Renal cortex interstitium (tissue), 3 donors: ENCODE measurements around the gene UBA6. TPM values are rescaled to one million over a fixed set of nuclear protein-coding genes. Genes with fewer than 3 reads are reported as not detected.

Experiments
- polyA plus RNA-seq, 3 donors: library from polyadenylated mRNA; unstranded; fragments of 120-200 nt; gene quantifications; one replicate each; pipeline ENCODE4 v1.2.1, GENCODE V29; 2013; ENCODE audit not compliant: insufficient read length in 3 of 3

Gene UBA6
- polyA plus RNA-seq, 3 donors, result 53.6 to 64.1 (median 61.5) TPM

Other genes starting within 250 kb of the UBA6 start
- 10 to 100 TPM; 25.4 to 33.7 (median 28.8) TPM for gene CENPC, start 155.7 kb downstream of the UBA6 start, polyA plus RNA-seq
- gene STAP1, start 142.4 kb downstream of the UBA6 start, polyA plus RNA-seq, result under 1 TPM; 0.09 to 0.33 (median 0.24) TPM
- under 1 TPM; 0.49 to 0.75 (median 0.54) TPM for gene GNRHR, start 53.2 kb upstream of the UBA6 start, polyA plus RNA-seq
- gene TMPRSS11D, start 182.8 kb upstream of the UBA6 start, polyA plus RNA-seq, result under 1 TPM in 1 of 3 donors, not detected in 2; 0.11 TPM